GM18517 (cell line): ENCODE measurements around the gene SLC16A6.
A peak's percentile ranks its signal among the peaks of the same experiment; 100 is the strongest.
"Not testable (repeated sequence)": the region's sequence is repeated elsewhere in the genome, so short reads cannot be mapped to it uniquely, and the experiment has no call there.

Source experiments
- ATAC-seq: cut with Tn5 transposase; IDR thresholded peaks from one replicate; pipeline ENCODE4 v1.9.1; 2021; ENCODE audit warnings: mild to moderate bottlenecking, moderate library complexity; ENCODE audit not compliant: unreplicated experiment

SLC16A6 gene, protein sequence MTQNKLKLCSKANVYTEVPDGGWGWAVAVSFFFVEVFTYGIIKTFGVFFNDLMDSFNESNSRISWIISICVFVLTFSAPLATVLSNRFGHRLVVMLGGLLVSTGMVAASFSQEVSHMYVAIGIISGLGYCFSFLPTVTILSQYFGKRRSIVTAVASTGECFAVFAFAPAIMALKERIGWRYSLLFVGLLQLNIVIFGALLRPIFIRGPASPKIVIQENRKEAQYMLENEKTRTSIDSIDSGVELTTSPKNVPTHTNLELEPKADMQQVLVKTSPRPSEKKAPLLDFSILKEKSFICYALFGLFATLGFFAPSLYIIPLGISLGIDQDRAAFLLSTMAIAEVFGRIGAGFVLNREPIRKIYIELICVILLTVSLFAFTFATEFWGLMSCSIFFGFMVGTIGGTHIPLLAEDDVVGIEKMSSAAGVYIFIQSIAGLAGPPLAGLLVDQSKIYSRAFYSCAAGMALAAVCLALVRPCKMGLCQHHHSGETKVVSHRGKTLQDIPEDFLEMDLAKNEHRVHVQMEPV

DNA sequence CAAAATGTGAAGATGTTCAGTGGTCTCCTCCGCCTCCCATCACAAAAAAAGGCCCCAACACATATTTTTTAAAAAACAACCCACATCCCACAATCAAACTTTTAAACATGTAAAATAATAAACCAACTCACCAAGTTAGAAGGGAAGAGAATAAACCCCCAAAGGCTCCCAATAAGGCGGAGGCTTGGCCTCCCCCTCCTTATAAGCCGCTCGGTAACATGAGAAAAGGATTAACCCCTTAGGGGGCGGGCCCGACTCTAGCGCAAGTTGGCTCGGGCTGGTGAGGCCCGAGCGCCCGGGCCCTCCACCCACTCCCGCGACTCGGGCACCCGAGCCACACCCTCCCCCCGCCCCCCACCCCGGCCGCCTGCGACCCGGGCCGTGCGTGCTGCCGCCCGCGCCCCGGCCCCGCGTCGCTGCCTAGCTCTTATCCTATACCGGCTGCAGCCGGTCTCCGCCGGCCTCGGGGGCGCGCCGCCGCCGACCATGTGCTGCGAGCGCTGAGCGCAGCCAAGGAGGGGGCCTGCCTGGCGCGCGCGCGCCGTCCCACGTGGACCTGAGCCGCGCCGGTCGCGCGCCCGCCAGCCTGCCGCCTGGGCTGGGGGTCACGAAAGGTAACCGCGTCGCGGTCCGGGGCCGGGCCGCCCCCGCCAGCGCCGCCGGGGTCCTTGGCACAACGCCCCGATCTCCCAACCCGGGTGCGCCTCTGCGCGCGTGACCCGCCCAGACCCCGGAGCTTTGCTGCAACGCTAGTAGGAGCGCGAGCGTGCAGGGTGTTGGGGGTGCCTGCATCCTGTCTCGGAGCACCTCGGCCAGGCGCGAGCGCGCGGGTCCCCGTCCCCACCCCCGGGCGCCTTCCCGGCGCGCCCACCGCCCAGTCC lies at the start of gene SLC16A6, which contains the start of gene ARSG:
TSS of gene SLC16A6 (minus strand) at position 173 of the 881 bp plus-strand sequence. CDS start 12,807 bp downstream, outside the sequence.
TSS of gene ARSG (plus strand) at position 541 of the 881 bp plus-strand sequence. CDS start 15,999 bp downstream, outside the sequence.
- ATAC-seq, result peak; percentile 39

DNA sequence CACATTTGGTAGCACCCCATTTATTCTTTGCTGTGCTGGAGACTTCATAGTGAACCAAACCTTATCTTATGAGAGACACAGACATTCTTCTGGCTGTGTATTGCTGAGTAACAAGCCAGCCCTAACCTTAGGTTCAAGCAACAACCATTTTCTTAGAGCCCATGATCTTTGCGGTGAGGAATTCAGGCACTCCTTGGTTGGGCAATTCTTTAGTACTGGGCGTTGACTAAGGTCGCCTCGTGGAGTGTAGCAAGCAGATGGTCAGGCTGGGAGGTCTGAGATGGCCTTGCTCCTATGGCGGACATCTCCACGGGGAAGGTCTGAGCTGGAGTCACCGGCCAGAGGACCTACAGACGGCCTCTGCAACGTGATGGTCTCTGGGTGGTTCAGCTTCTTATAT lies 43.5 kb upstream of the SLC16A6 start:
- ATAC-seq, result no peak

DNA sequence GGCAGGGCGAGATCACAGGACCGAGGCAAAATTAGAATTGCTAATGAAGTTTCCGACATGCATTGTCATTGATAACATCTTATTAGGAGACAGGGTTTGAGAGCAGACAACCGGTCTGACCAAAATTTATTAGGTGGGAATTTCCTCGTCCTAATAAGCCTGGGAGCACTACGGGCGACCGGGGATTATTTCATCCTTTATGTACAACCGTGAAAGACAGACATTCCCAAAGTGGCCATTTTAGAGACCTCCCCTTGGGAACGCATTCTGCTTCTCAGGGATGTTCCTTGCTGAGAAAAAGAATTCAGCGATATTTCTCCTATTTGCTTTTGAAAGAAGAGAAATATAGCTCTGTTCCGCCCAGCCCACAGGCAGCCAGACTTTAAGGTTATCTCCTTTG lies 41.0 kb upstream of the SLC16A6 start:
- ATAC-seq, result not testable (repeated sequence)

DNA sequence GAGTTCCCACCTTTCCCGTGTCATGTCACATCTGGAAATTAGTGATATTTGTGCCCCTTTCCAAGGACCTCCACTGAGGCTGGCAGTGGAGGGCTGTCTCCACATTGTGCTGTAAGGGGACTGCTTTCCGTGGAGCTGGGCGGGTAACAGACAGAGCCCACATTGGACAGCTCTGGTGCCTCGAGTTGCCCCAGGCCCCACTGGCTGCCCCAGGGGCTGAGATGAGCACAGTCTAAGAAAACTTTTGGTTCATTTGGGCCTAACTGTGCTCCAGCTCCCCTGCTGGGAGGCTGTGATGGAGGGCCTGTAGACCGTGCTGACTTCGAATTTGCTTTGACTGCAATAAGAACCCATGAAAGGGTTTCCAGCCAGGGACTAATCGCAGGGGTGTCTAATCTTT lies 38.4 kb upstream of the SLC16A6 start:
- no peak for ATAC-seq

DNA sequence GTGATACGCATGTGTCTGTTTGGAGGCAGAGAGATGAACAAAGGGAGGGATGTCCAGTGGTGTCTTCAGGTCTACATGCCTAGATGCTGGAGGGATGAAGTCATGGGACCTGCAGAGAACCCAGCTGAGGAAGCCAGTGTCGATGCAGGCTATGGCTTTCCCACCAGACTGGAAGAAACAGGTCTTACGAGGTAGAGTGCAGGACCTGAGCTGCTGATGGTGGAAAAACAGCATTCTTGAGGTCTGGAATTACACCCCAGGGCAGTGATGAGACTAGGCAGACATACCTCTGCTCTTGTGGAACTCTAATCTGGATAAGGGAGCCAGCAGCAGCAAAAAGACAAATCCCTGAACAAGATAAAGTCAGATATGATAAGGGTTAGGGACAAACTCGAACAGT lies 37.7 kb upstream of the SLC16A6 start:
- ATAC-seq, result no peak

DNA sequence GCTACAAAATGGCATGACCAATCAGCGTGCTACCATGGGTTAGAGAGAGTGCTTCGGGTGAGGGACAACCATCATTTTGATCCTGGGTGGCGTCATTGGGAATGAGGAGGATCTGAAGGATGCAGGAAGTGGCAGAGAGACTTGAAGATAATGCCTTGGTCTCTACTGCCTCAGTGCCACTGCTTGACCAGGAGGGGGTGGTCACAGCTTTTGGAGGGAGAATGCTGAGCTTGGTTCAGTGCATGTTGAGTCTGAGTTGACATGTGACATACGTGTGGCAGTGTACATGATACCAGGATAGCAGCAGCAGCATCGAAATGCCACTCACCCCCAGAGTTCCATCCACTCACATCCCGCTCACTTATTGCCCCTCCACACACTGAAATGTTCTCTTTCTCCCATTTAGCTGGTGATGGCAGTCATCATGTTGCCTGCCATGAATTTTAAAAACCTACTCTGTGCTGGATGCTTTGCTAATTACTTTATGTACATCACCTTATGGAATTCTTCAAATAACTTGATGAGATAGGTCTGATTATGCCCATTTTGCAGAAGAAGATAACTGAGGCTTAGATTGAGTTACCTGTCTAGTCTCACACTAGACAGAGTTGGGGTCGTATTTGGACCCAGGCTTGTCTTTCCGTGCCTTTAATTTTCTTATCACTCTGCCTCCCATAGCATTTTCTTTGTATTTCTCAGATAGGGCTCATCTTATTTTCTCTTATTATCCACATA lies 37.1 kb upstream of the SLC16A6 start:
- no peak for ATAC-seq

DNA sequence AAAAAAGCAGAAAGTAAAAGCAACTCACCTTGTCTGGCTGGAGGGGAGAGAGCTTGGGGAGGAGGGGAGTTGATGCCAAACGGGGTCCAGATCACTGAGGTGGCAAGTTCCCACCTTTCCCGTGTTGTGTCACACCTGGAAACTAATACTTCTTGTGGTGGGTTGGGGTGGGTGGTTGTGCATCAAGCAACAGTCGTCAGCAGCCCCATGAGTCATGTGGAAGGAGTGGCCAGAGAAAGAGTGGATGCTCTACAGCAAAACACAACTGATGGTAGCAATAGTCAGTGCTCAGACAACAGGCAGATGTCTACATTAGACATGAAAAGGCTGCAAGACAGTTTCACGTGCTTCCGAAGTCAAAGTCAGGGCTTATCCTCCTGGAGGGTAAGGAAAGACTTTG lies 35.8 kb upstream of the SLC16A6 start:
- no peak for ATAC-seq

DNA sequence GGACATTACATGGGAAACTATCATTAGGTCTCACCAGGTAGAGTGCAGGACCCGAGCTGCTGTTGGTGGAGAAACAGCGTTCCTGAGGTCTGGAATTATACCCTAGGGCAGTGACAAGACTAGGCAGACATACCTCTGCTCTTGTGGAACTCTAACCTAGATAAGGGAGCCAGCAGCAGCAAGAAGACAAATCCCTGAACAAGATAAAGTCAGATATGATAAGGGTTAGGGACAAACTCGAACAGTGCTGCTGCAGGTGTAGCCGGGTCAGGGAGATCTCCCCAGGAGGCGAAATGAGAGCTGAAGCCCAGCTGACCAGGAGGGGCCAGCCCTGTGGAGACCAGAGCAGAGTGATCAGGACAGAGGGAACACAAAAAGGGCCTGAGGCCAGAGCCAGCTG lies 35.0 kb upstream of the SLC16A6 start:
- ATAC-seq, result no peak

DNA sequence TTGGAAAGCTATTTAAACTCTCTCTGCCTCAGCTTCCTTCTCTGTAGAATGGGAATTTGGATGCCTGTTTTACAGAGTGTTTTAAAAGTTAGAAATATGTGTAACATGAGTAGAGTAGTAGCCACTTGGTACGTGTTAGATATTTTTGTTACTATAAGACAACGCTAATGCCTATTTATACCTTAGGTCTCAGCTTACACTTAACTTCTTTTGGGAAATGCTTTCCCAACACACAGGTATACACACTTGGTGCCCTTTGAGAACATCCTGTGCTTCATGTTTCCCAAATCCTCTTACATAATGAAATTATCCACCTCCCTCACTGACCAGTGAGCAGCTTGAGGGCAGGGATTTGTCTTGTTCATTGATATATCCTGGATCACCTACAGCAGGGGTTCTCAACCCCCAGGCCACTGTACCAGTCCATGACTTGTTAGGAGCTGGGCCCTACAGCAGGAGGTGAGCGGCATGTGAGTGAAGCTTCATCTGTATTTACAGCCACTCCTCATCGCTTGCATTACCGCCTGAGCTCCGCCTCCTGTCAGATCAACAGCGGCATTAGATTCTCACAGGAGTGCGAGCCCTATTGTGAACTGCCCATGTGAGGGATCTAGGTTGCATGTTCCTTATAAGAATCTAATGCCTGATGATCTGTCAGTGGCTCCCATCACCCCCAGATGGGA lies 33.9 kb upstream of the SLC16A6 start:
- ATAC-seq, result no peak

DNA sequence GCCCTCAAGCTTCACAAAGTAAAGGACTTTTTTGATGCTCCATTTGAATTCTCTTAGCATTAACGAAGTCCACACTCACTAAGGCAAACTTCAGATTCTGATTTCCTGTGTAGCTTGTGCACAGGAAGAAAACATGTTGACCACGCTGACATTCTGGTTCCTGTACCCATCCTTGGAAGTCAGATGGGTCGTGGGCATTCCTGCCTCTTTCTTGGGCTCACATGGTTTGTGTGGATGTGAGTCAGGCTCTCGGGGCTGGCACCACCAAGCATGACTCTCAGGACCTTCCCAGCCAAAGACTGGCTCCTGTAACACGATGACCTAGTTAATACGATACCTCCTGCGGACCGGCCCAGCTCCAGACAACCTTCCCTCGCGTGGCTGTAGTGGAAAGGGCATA lies 33.2 kb upstream of the SLC16A6 start:
- no peak for ATAC-seq

DNA sequence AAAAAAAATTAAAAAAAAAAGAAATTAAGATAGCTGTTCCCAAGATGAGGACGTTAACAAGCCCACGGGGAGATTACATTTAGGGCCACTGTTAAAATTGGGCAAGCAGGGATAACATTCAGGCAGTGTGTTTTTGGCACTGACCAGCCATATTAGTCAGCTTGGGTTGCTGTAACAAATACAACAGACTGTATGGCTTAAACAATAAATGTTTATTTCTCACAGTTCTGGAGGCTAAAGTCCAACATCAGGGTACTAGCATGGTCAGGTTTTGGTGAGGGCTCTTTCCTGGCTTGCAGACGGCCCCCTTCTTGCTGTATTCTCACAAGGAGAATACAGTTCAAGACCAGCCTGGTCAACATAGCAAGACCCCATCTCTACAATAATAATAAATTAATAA lies 31.7 kb upstream of the SLC16A6 start:
- ATAC-seq, result no peak

DNA sequence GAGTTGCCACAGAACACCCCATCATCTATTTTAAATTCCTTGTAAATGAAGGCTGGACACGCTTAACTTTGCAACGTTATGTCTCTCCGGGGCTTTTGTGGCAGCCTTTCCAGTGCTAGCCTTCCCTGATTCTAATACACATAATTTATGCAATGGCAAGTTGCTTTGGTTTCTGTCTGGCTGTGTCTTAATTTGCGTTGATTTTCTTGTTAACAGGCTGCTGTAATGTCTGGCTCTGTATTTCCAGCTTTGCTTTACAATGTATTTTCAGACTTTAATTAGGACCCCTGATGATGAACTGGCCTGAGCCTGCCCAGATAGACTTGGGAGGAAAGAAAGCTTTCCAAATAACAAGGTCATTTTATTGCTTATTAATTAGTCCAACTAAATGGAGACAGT lies 30.6 kb upstream of the SLC16A6 start:
- no peak for ATAC-seq

DNA sequence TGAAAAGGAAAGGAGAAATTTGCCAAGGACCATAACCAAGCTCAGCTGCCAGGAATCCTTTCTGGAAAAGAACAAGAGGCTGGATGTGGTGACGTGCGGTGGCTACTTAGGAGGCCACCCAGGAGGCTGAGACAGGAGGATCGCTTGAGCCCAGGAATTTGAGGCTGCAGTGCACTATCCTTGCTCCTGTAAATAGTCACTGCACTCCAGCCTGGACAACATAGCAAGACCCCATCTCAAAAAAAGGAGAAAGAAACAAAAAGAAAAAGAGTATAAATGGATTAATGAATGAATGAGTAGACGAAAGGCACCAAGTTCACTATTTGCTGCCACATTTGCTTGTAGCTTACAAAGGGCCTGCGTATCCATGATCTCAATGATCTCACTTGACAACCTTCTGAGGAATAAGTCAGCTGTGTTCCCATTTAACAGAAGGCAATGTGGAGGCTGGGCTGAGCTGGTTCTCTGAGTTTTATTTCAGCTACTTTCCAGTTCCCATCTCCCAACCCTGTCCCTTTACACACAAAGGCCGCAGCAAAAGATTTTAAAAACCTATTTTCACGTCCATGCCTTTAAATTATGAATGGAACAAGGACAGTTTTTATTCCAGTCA lies 30.1 kb upstream of the SLC16A6 start:
- no peak for ATAC-seq

DNA sequence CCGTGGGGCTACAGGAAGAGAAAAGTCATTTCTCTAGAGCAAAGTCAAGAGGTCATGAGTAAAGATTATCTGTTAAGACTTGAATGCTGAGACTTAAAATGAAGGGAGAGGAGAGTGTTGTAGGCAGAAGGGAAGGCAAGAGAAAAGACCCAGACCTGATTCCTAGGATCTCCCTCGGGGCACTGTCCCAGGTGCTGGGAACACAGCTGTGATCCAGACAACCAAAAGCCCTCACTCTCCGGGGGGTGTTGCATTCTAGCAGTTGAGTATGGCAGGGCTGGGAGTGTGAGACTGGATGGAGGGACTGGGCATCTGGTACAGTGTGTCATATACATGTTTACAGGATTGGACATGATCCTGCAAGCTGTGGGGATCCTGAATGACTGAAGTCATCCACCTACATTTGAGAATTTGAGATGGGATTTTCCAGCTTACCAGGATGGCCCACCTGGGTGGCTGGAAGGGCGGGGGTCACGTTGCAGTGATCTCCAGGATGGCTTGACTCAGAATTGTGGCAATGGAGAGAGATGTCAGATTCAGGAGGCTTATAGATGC lies 29.5 kb upstream of the SLC16A6 start:
- no peak for ATAC-seq

DNA sequence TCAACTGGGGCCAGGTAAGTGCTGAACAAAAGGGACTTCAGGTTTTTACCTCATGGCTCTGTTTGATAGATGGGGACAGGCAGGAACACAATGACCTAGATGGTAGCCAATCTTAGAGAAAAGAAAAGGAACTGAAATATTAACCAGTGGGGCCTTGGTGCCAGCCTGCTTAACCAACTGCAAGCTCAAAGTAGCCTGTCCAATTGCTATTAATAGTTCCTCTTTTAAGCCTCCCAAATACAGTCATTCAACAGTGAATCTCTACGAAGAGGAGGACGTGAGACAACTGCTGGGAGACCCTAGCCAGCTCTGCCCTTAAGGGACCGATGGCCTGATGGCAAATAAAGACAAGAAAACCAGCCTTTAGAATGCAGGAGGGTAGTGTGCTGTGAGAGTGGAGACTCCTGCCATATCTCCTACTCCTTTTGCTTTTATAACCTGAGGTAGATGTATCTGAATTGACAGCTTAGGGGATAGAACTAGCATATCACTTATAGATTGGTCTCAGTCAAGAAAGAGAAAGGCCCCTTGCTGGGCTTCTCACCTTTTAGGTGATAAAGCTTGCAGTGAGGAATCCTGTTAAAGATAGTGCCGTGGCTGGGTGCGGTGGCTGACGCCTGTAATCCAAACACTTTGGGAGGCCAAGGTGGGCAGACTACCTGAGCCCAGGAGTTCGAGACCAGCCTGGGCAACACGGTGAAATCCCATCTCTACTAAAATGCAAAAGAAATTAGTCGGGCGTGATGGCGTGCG lies 28.7 kb upstream of the SLC16A6 start:
- ATAC-seq, result no peak

DNA sequence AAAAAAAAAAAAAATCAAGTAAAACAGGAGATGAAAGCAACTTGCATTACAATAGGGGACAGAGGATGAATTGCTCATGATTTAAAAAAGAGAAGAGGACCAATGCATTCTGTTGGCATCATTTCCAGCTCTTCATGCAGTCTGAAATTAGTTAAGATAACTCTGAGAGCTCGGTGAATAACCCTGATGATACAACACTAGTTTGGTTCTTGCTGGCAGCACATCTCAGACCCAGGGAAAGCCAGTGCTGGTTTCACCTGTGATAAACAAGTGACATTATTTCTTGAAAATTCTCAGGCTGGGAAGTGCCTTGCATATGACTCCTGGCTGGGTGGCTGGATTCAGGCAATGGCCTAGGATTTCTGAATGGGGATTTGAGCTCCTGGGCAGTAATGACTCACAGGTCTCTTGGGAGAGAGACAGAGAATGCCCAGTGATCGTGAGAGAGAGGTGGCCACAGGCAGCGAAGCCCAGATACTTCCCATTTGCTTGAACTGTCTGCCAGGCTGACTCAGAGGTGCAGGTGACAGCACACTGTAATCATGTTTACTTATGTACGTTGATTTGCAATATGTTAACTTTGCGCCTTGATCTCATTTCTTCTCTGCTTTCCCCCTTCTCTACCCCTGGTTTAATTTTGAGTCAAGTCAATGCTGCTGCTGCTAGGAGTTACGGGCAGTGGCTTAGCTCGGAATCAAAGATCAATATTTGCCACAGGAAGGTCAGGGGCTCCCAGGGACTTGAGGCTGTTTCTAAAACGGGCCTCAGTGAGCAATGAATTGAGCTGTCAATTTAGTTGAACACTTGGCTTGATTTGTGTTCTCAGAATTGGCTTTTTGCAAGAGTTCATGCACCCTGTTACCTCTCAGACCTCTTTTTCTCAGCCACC lies 27.4 kb upstream of the SLC16A6 start:
- ATAC-seq, result no peak

DNA sequence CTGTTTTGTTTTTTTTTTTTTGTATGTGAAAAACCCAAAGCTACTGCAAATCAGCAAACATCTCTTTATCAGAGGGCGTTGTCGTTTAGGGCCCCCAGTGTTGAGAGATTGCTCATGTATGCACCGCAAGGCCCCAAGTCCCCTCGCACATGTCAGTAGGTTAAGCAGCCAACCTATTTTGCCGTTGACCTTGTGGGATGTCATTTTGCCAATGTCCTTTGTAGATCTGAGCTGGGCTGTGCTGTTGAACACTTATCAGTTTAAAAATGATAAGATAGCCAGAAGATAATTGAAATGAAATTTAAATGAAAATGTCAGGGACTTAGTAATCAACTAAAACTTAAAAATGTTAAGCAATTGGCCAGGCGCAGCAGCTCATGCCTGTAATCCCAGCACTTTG lies 26.5 kb upstream of the SLC16A6 start:
- ATAC-seq, result no peak

DNA sequence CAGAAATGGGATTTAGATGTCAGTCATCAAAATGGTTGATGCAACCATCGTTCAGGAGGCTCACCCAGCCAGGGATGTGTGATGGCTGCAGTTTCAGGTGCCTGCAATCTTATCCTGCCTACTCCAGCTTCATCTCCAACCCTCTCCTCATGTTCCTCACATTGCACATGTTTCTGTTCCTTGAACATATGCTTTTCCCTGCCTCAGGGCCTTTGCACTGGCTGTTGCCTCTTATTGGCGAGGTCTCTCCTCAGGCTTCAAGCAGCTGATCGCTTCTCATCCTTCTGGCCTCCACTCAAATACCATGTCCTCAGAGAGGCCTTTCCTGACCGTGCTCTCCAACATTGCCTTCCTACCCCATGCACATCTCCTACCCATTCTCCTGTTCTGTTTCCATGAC lies 25.0 kb upstream of the SLC16A6 start:
- no peak for ATAC-seq
